GM12865 (cell line): ENCODE data around the gene TSPAN9.

Experiments
- DNase-seq: peaks from one replicate; pipeline ENCODE4 v3.0.0; 2010; ENCODE audit warnings: low read depth
- H3K4me3 ChIP-seq: 2 replicates; pipeline ENCODE4 v1.5.1; 2011; ENCODE audit warnings: mild to moderate bottlenecking, low read depth, low read length, control low read depth
- TF ChIP-seq, protein P1 (sequence below): IDR thresholded peaks from 2 replicates; pipeline ENCODE4 v1.5.1; 2011; ENCODE audit warnings: low read length, control low read depth, low read depth, inconsistent platforms; ENCODE audit not compliant: insufficient read depth; ENCODE audit errors: missing control alignments

The TSPAN9 gene

GRCh38 chr12:3311027-3311402 is 233.8 kb downstream of the TSPAN9 start:
- no peak overlapping the region for H3K4me3 ChIP-seq
- TF ChIP-seq, protein P1, sequence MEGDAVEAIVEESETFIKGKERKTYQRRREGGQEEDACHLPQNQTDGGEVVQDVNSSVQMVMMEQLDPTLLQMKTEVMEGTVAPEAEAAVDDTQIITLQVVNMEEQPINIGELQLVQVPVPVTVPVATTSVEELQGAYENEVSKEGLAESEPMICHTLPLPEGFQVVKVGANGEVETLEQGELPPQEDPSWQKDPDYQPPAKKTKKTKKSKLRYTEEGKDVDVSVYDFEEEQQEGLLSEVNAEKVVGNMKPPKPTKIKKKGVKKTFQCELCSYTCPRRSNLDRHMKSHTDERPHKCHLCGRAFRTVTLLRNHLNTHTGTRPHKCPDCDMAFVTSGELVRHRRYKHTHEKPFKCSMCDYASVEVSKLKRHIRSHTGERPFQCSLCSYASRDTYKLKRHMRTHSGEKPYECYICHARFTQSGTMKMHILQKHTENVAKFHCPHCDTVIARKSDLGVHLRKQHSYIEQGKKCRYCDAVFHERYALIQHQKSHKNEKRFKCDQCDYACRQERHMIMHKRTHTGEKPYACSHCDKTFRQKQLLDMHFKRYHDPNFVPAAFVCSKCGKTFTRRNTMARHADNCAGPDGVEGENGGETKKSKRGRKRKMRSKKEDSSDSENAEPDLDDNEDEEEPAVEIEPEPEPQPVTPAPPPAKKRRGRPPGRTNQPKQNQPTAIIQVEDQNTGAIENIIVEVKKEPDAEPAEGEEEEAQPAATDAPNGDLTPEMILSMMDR, result no peak
- no peak for DNase-seq

DNA sequence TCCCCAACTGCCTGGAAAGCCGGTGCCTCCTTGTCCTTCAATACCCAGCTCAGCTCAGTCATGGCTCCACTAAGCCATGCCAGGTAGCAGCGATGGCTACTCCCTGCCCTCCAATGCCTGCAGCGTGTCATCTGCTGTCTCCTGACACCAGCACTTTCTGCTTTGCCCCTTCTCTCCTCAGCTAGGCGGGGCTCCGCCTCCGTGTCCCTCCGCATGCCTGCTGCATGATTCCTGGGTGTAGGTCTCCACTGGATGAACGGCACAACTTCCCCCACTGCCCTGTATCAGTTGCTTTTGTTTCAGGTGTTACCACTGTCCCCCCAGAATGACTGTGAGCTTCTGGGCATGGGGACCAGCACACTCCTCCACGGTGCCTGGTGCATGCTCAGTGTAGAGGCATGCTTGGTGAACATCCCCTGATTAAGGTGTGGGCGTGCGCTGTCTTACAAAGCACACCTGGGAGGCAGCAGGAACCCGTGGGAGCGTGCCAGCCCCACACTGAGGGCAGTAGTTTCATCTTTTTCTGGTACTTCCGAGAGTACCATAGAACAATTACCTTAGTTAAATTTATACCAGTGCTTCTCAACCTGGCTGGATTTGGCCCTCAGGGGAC is 234.4 kb downstream of the TSPAN9 start:
- no peak for DNase-seq
- H3K4me3 ChIP-seq, result no peak overlapping the region
- TF ChIP-seq, protein P1, result no peak

DNA sequence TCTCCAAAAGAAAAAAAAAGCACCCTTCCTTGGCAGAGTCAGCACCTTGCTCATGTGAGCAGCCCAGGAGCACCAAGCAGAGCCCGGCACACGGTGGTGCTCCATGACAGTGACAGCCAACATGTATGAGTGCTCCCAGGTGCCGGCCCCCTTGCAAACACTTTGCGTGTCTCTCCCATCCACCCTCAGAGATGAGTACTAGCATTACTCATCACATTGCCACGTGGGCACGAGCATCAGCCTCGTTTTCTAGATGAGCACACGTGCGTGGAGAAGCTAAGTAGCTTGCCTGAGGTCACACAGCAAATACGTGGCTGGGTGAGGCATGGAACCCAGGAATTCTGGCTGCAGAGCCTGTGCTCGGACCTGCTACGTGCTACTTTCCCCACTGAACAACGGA is 235.9 kb downstream of the TSPAN9 start:
- TF ChIP-seq, protein P1, result no peak
- H3K4me3 ChIP-seq, result no peak overlapping the region
- DNase-seq, result no peak

DNA sequence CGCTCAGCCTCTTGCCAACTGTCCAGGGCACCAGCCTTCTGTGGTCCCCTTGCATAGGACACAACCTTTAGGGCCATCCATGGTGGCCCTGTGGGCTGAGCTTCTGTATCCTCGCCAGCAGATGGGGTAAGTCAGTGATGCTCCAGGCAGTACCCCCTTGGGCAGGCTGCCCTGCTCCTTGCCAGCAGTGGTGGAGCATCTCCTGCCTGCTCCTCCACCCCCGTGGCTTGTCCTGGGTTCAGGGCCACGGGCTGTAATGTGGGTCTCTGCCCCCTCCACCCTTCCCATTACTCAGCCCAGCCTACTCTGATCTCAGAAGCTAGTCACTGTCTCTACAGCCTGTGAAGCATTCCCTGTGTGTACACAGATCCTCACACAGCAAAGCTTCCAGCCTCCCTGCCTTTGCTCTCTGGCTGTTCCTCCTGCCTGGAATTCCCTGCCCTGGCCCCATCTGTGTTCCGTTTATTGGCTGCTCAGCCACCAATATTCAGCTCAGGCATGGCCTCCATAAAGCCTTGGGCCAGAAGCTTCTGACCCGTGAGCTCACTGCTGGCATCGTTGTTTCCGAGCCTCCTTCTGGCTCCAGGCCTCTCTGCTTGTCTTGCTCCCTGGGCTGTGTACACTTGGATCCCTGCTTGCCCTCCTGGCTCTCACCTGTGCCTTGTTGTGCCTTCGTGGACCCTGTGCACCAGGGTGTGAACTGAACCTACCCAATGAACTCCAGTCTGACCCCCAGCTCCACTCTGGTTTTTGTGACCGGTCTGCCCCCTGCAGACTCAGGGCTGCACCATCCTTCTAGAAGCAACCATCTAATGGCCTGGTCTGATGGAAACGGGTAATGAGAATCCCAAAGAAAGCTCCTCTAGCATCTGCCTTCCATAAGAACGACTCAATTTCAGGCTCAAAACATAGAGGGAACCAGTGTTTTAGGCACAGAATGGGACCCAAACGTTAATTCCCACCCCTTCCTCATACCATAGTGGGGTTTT is 236.8 kb downstream of the TSPAN9 start:
- TF ChIP-seq, protein P1, result peak; percentile 38
- H3K4me3 ChIP-seq, result no peak overlapping the region
- peak; percentile 41 for DNase-seq

- no peak for DNase-seq
- TF ChIP-seq, protein P1, result no peak
- H3K4me3 ChIP-seq, result no peak overlapping the region
These were observed 238.1 kb downstream of the TSPAN9 start for GRCh38 chr12:3315201-3315661.

GRCh38 chr12:3316776-3317480 is 239.7 kb downstream of the TSPAN9 start:
- DNase-seq, result no peak
- TF ChIP-seq, protein P1, result no peak

More at GRCh38 chr12:3316776-3317480, 239.7 kb downstream of the TSPAN9 start:
- H3K4me3 ChIP-seq, result no peak overlapping the region
